Measurements from ENCODE around the gene ZNF391. TPM values are rescaled to one million over a fixed set of nuclear protein-coding genes. Genes with fewer than 3 reads are reported as not detected.
"Not testable (repeated sequence)": the region's sequence is repeated elsewhere in the genome, so short reads cannot be mapped to it uniquely, and the experiment has no call there.

Gene ZNF391
- total RNA-seq, 1 donor from 2014 or later, result 2.1 TPM

- Histone ChIP-seq H3K27ac (ENCODE audit: low read depth, low read length) (no peak overlapping the region), H3K4me1 (ENCODE audit: control insufficient read depth in 3 of 3, insufficient read depth in 3 of 3, low read length in 3 of 3) (no peaks in the 10 kb centered on the region), H3K9ac (ENCODE audit: low read depth in 1 of 3, low read length in 3 of 3) (no peak overlapping the region), H3K9me3 (ENCODE audit: control insufficient read depth in 3 of 3, low read length in 3 of 3) (peaks cover 0 to 8% (median 5%) of the 10 kb centered on the region in 3 donors), H3K4me3 (ENCODE audit: low read length in 3 of 3) (no peak overlapping the region), H3K27me3 (ENCODE audit: control insufficient read depth in 3 of 3, insufficient read depth in 3 of 3, low read length in 3 of 3) (no peaks in the 10 kb centered on the region), H3K36me3 (ENCODE audit: control insufficient read depth in 3 of 3, insufficient read depth in 3 of 3, low read length in 3 of 3) (no peaks in the 10 kb centered on the region)
Observed at GRCh38 chr6:27415898-27416297, 27.3 kb downstream of the ZNF391 start.

- Histone ChIP-seq H3K4me1 (ENCODE audit: control insufficient read depth in 3 of 3, insufficient read depth in 3 of 3, low read length in 3 of 3) (no peaks in the 10 kb centered on the region), H3K27ac (ENCODE audit: low read depth, low read length) (no peak overlapping the region), H3K27me3 (ENCODE audit: control insufficient read depth in 3 of 3, insufficient read depth in 3 of 3, low read length in 3 of 3) (no peaks in the 10 kb centered on the region), H3K36me3 (ENCODE audit: control insufficient read depth in 3 of 3, insufficient read depth in 3 of 3, low read length in 3 of 3) (no peaks in the 10 kb centered on the region), H3K9ac (ENCODE audit: low read depth in 1 of 3, low read length in 3 of 3) (no peak overlapping the region), H3K9me3 (ENCODE audit: control insufficient read depth in 3 of 3, low read length in 3 of 3) (peaks cover 3 to 8% (median 7%) of the 10 kb centered on the region in 3 donors), H3K4me3 (ENCODE audit: low read length in 3 of 3) (no peak overlapping the region)
Observed at GRCh38 chr6:27419363-27419762, 30.8 kb downstream of the ZNF391 start.

- no peak overlapping the region for H3K27ac ChIP-seq (ENCODE audit: low read depth, low read length)
- peak overlapping the region in 1 of 3 donors; percentile 9 for H3K4me3 ChIP-seq (ENCODE audit: low read length in 3 of 3)
- H3K9ac ChIP-seq (ENCODE audit: low read depth in 1 of 3, low read length in 3 of 3), result no peak overlapping the region
Observed at GRCh38 chr6:27422651-27423332, 34.2 kb downstream of the ZNF391 start.

GRCh38 chr6:27424851-27425250, 36.3 kb downstream of the ZNF391 start:
- H3K36me3 ChIP-seq (ENCODE audit: control insufficient read depth in 3 of 3, insufficient read depth in 3 of 3, low read length in 3 of 3); H3K27ac ChIP-seq (ENCODE audit: low read depth, low read length); H3K9ac ChIP-seq (ENCODE audit: low read depth in 1 of 3, low read length in 3 of 3); H3K4me1 ChIP-seq (ENCODE audit: control insufficient read depth in 3 of 3, insufficient read depth in 3 of 3, low read length in 3 of 3); H3K27me3 ChIP-seq (ENCODE audit: control insufficient read depth in 3 of 3, insufficient read depth in 3 of 3, low read length in 3 of 3); H3K4me3 ChIP-seq (ENCODE audit: low read length in 3 of 3); H3K9me3 ChIP-seq (ENCODE audit: control insufficient read depth in 3 of 3, low read length in 3 of 3): not testable (repeated sequence)

More at GRCh38 chr6:27422651-27423332, 34.2 kb downstream of the ZNF391 start:
- Histone ChIP-seq H3K4me1 (ENCODE audit: control insufficient read depth in 3 of 3, insufficient read depth in 3 of 3, low read length in 3 of 3) (no peaks in the 10 kb centered on the region), H3K27me3 (ENCODE audit: control insufficient read depth in 3 of 3, insufficient read depth in 3 of 3, low read length in 3 of 3) (no peaks in the 10 kb centered on the region), H3K36me3 (ENCODE audit: control insufficient read depth in 3 of 3, insufficient read depth in 3 of 3, low read length in 3 of 3) (no peaks in the 10 kb centered on the region), H3K9me3 (ENCODE audit: control insufficient read depth in 3 of 3, low read length in 3 of 3) (peaks cover 0 to 7% (median 0%) of the 10 kb centered on the region in 3 donors)

- H3K9me3 ChIP-seq (ENCODE audit: control insufficient read depth in 3 of 3, low read length in 3 of 3), result peaks cover 0 to 7% (median 2%) of the 10 kb centered on the region in 3 donors
- no peaks in the 10 kb centered on the region for H3K4me1 ChIP-seq (ENCODE audit: control insufficient read depth in 3 of 3, insufficient read depth in 3 of 3, low read length in 3 of 3)
- no peaks in the 10 kb centered on the region for H3K27me3 ChIP-seq (ENCODE audit: control insufficient read depth in 3 of 3, insufficient read depth in 3 of 3, low read length in 3 of 3)
- no peak overlapping the region for H3K9ac ChIP-seq (ENCODE audit: low read depth in 1 of 3, low read length in 3 of 3)
- H3K36me3 ChIP-seq (ENCODE audit: control insufficient read depth in 3 of 3, insufficient read depth in 3 of 3, low read length in 3 of 3), result no peaks in the 10 kb centered on the region
- no peak overlapping the region for H3K27ac ChIP-seq (ENCODE audit: low read depth, low read length)
- H3K4me3 ChIP-seq (ENCODE audit: low read length in 3 of 3), result no peak overlapping the region
Observed at GRCh38 chr6:27426045-27426620, 37.6 kb downstream of the ZNF391 start.

GRCh38 chr6:27428502-27428901, 39.9 kb downstream of the ZNF391 start:
- Histone ChIP-seq H3K4me3 (ENCODE audit: low read length in 3 of 3) (no peak overlapping the region), H3K9me3 (ENCODE audit: control insufficient read depth in 3 of 3, low read length in 3 of 3) (peaks cover 0 to 2% (median 0%) of the 10 kb centered on the region in 3 donors), H3K9ac (ENCODE audit: low read depth in 1 of 3, low read length in 3 of 3) (no peak overlapping the region), H3K4me1 (ENCODE audit: control insufficient read depth in 3 of 3, insufficient read depth in 3 of 3, low read length in 3 of 3) (no peaks in the 10 kb centered on the region), H3K36me3 (ENCODE audit: control insufficient read depth in 3 of 3, insufficient read depth in 3 of 3, low read length in 3 of 3) (no peaks in the 10 kb centered on the region), H3K27me3 (ENCODE audit: control insufficient read depth in 3 of 3, insufficient read depth in 3 of 3, low read length in 3 of 3) (no peaks in the 10 kb centered on the region), H3K27ac (ENCODE audit: low read depth, low read length) (no peak overlapping the region)

- H3K4me3 ChIP-seq (ENCODE audit: low read length in 3 of 3), result no peak overlapping the region
- H3K27ac ChIP-seq (ENCODE audit: low read depth, low read length), result no peak overlapping the region
- peaks cover 0 to 2% (median 0%) of the 10 kb centered on the region in 3 donors for H3K9me3 ChIP-seq (ENCODE audit: control insufficient read depth in 3 of 3, low read length in 3 of 3)
- no peaks in the 10 kb centered on the region for H3K4me1 ChIP-seq (ENCODE audit: control insufficient read depth in 3 of 3, insufficient read depth in 3 of 3, low read length in 3 of 3)
- H3K27me3 ChIP-seq (ENCODE audit: control insufficient read depth in 3 of 3, insufficient read depth in 3 of 3, low read length in 3 of 3), result no peaks in the 10 kb centered on the region
- no peaks in the 10 kb centered on the region for H3K36me3 ChIP-seq (ENCODE audit: control insufficient read depth in 3 of 3, insufficient read depth in 3 of 3, low read length in 3 of 3)
- H3K9ac ChIP-seq (ENCODE audit: low read depth in 1 of 3, low read length in 3 of 3), result no peak overlapping the region
Observed at GRCh38 chr6:27428966-27429365, 40.4 kb downstream of the ZNF391 start.

GRCh38 chr6:27433714-27434113, 45.2 kb downstream of the ZNF391 start:
- Histone ChIP-seq H3K4me1 (ENCODE audit: control insufficient read depth in 3 of 3, insufficient read depth in 3 of 3, low read length in 3 of 3) (no peaks in the 10 kb centered on the region), H3K4me3 (ENCODE audit: low read length in 3 of 3) (no peak overlapping the region), H3K27me3 (ENCODE audit: control insufficient read depth in 3 of 3, insufficient read depth in 3 of 3, low read length in 3 of 3) (no peaks in the 10 kb centered on the region), H3K27ac (ENCODE audit: low read depth, low read length) (no peak overlapping the region), H3K9me3 (ENCODE audit: control insufficient read depth in 3 of 3, low read length in 3 of 3) (peaks cover 0 to 7% (median 0%) of the 10 kb centered on the region in 3 donors), H3K36me3 (ENCODE audit: control insufficient read depth in 3 of 3, insufficient read depth in 3 of 3, low read length in 3 of 3) (no peaks in the 10 kb centered on the region), H3K9ac (ENCODE audit: low read depth in 1 of 3, low read length in 3 of 3) (no peak overlapping the region)

GRCh38 chr6:27439371-27439770, 50.8 kb downstream of the ZNF391 start:
- no peaks in the 10 kb centered on the region for H3K27me3 ChIP-seq (ENCODE audit: control insufficient read depth in 3 of 3, insufficient read depth in 3 of 3, low read length in 3 of 3)
- H3K27ac ChIP-seq (ENCODE audit: low read depth, low read length), result no peak overlapping the region
- no peaks in the 10 kb centered on the region for H3K4me1 ChIP-seq (ENCODE audit: control insufficient read depth in 3 of 3, insufficient read depth in 3 of 3, low read length in 3 of 3)
- H3K36me3 ChIP-seq (ENCODE audit: control insufficient read depth in 3 of 3, insufficient read depth in 3 of 3, low read length in 3 of 3), result no peaks in the 10 kb centered on the region
- H3K9me3 ChIP-seq (ENCODE audit: control insufficient read depth in 3 of 3, low read length in 3 of 3), result peaks cover 0 to 5% (median 2%) of the 10 kb centered on the region in 3 donors
- peak overlapping the region in 1 of 3 donors; percentile 2 for H3K4me3 ChIP-seq (ENCODE audit: low read length in 3 of 3)
- no peak overlapping the region for H3K9ac ChIP-seq (ENCODE audit: low read depth in 1 of 3, low read length in 3 of 3)

GRCh38 chr6:27441001-27441400, 52.4 kb downstream of the ZNF391 start:
- no peak overlapping the region for H3K9ac ChIP-seq (ENCODE audit: low read depth in 1 of 3, low read length in 3 of 3)
- peaks cover 0 to 11% (median 5%) of the 10 kb centered on the region in 3 donors for H3K9me3 ChIP-seq (ENCODE audit: control insufficient read depth in 3 of 3, low read length in 3 of 3)

More at GRCh38 chr6:27441001-27441400, 52.4 kb downstream of the ZNF391 start:
- H3K27me3 ChIP-seq (ENCODE audit: control insufficient read depth in 3 of 3, insufficient read depth in 3 of 3, low read length in 3 of 3), result no peaks in the 10 kb centered on the region
- H3K4me1 ChIP-seq (ENCODE audit: control insufficient read depth in 3 of 3, insufficient read depth in 3 of 3, low read length in 3 of 3), result no peaks in the 10 kb centered on the region
- no peaks in the 10 kb centered on the region for H3K36me3 ChIP-seq (ENCODE audit: control insufficient read depth in 3 of 3, insufficient read depth in 3 of 3, low read length in 3 of 3)
- H3K4me3 ChIP-seq (ENCODE audit: low read length in 3 of 3), result no peak overlapping the region
- H3K27ac ChIP-seq (ENCODE audit: low read depth, low read length), result no peak overlapping the region
